Measurements from ENCODE around the gene CCDC51. TPM values are rescaled to one million over a fixed set of nuclear protein-coding genes. Genes with fewer than 3 reads are reported as not detected.

Gene CCDC51
- total and polyA plus RNA-seq, 9 of the 15 experiments (the other 6 are each of a cell fraction or from before 2014, with no cell fraction given): 6.5 to 18.6 (median 15.7) TPM

GRCh38 chr3:48446425-48447193 is 6.7 kb upstream of the CCDC51 start, which contains the start of gene ATRIP (continued):
- no peak for TF ChIP-seq ZNF518B (CRISPR knock-in tag; IDR thresholded peaks at IDR 0.05)
- TF ChIP-seq NR2C2 (CRISPR knock-in tag; IDR thresholded peaks at IDR 0.05): no peak
- peak; percentile 74 for TF ChIP-seq NR2C2 (tag; IDR thresholded peaks at IDR 0.05)
- no peak for TF ChIP-seq MEF2D (tag; conservative IDR thresholded peaks at IDR 0.05; ENCODE audit: low read depth)
- no peak for TF ChIP-seq MXD1 (CRISPR knock-in tag; IDR thresholded peaks at IDR 0.05; ENCODE audit: borderline replicate concordance, poor library complexity, severe bottlenecking)
- peak; percentile 99 for TF ChIP-seq RBFOX2 (IDR thresholded peaks at IDR 0.05; ENCODE audit: low read depth, low read length)
- TF ChIP-seq ATF3 (IDR thresholded peaks at IDR 0.05): no peak
- no peak for TF ChIP-seq ATF3 (CRISPR knock-in tag; conservative IDR thresholded peaks at IDR 0.05)
- 0 out of 2 replicates have a peak, but pooled peaks have one; percentile 59 for TF ChIP-seq THAP12 (CRISPR knock-in tag; IDR thresholded peaks at IDR 0.05)
- TF ChIP-seq EP300 (IDR thresholded peaks at IDR 0.05; ENCODE audit: low read length): no peak
- no peak for TF ChIP-seq BCOR (IDR thresholded peaks at IDR 0.05)
- TF ChIP-seq CC2D1A (IDR thresholded peaks at IDR 0.05): no peak
- no peak for TF ChIP-seq ZNF280A (IDR thresholded peaks at IDR 0.05; ENCODE audit: low read depth, partially characterized antibody)
- TF ChIP-seq SFPQ (IDR thresholded peaks at IDR 0.05; ENCODE audit: low read depth, low read length): no peak

Data from K562 (cell line).